SW 1271 (cell line): ENCODE data around the gene SUN1.

Experiments
- DNase-seq, 2 experiments: peaks; one replicate each; lab custom pipeline; 2025; lab: John Stamatoyannopoulos, UW

SUN1 gene

DNA sequence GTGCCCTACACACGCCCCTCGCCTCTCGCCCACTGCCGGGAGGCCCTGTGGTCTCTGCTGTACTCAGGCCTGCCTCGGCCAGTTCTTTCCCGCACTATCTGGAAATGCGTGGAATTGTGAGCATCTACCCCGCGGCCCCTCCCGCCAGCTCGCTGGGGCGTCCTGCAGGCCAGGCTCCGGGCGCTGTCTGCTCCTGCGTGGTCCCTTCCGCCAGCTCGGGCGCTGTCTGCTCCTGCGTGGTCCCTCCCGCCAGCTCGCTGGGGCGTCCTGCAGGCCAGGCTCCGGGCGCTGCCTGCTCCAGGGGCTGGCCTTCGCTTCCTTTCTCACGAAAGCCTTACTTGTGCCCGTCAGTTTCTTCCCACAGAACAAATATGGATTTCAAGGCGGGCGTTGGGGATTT lies 59.0 kb downstream of the SUN1 start:
- no peak for DNase-seq

DNA sequence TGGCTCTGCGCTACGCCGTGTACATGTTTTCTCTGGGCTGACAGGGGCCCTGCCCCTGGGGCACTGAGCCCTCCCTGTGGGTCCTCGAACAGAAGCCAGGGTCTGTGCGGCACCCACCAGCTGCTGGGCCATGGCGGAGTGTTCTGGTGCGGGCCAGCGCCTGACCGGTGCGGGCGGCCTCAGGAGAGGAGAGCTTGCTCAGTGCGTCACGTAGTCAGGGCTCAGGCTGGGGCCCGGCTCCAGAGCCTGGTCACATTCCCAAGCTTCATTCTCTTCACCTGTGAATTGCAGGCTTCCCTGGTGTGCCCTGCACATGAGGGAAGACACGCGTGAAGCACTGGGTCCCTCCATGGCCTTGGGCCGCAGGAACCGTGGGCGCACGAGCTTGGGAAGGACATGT lies 59.5 kb downstream of the SUN1 start:
- DNase-seq, result no peak

DNA sequence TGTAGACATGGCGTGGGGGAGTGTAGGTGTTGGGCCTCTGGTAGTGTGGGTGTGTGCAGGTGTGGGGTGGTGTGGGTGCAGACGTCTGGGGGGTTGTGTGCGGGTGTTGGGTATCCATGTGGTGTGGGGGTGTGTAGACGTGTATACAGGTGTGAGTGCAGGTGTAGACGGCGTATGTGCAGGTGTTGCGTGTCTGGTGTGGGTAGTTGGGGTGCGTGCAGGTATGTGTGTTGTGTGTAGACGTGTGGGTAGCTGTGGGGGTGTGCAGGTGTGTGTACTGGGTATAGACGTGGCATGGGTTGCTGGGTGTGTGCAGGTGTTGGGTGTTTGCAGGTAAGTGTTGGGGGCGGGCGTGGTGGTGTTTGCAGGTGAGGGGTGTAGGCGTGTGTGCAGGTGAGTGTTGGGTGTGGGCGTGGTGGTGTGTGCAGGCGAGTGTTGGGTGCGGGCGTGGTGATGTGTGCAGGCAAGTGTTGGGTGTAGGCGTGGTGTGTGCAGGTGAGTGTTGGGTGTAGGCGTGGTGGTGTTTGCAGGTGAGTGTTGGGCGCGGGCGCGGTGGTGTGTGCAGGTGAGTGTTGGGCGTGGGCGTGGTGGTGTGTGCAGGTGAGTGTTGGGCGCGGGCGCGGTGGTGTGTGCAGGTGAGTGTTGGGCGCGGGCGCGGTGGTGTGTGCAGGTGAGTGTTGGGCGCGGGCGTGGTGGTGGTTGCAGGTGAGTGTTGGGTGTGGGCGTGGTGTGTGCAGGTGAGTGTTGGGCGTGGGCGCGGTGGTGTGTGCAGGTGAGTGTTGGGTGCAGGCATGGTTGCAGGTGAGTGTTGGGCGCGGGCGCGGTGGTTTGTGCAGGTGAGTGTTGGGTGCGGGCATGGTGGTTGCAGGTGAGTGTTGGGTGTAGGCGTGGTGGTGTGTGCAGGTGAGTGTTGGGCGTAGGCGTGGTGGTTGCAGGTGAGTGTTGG lies 60.6 kb downstream of the SUN1 start:
- no peak for DNase-seq

GRCh38 chr7:893686-894085 lies 61.4 kb downstream of the SUN1 start:
- DNase-seq, result no peak

GRCh38 chr7:894164-894867 lies 62.0 kb downstream of the SUN1 start:
- no peak for DNase-seq

DNA sequence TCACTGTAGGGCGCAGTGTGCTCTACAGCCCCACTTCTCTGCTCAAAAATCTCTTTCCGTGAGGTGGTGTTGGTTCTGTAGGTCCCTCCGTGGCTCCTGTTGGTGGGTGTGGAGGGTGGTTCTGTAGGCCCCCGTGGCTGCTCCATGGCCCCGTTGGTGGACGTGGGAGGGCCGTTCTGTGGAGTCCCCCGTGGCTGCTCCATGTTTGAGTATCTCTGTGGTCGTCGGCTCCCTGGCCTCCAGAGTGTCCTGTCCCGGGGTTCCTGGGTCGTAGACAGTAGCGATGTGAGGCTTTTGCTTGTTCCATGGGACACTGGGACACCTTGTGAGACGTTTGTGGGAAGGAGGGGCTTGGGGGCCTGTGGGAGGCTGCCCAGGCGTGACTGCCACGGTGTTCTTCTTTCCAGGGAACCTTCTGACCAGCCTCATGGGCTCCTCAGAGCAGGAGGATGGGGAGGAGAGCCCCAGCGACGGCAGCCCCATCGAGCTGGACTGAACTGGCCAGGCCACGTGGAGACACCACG lies 62.7 kb downstream of the SUN1 start:
- DNase-seq, result no peak

- DNase-seq, result no peak
Observed at GRCh38 chr7:895451-896052, 63.3 kb downstream of the SUN1 start.

GRCh38 chr7:896346-897075 lies 64.2 kb downstream of the SUN1 start:
- no peak for DNase-seq

DNA sequence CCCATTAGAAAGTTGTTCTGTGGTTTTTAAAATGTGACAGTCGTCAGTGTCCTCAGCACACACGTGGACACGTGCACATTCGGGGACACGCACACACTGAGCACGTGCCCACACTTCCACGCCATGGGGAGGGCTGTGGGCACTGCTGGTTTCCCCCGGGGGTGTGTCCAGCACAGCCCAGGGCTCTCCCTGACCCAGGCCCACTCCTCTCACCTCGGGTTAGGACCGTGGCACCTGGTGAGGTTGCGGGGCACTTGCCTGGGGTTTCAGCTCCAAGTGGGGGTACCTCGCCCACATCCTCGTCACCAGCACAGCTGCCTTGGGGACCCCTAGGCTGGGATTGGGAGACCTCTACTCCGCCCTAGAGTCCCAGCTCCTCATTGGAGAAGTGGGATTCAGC lies 64.8 kb downstream of the SUN1 start:
- no peak for DNase-seq

DNA sequence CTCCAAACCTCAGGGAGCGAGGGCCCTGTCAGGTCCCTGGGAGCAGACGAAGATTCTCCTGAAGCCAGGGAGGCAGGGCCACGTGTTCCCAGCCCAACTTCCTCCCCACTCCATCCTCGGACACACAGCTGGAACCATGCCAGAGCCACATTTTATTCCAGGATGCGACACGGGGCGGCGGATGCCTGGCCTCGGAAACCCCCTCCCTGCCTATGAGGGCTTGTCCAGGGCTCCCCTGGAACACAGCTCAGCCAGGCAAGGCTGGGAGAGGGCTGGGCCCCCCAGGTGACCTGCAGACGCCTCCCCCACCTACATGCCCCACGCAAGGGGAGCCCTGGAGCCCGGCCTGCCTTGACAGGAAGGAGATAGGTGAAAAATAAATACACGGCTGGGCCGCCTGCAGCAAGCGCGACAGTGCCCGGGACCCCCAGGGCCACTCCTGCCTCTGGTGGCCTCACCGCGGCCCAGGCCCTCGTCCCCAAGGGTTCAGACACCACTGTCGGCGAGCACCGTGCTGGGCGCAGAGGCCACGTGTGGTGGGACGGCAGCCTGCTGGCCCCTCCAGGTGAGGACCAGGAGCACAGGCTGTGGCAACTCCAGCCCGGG lies 65.6 kb downstream of the SUN1 start:
- DNase-seq, result no peak

- no peak for DNase-seq
Observed at GRCh38 chr7:898460-898854, 66.2 kb downstream of the SUN1 start.

- DNase-seq, result no peak
Observed at GRCh38 chr7:898855-899681, 66.8 kb downstream of the SUN1 start.

DNA sequence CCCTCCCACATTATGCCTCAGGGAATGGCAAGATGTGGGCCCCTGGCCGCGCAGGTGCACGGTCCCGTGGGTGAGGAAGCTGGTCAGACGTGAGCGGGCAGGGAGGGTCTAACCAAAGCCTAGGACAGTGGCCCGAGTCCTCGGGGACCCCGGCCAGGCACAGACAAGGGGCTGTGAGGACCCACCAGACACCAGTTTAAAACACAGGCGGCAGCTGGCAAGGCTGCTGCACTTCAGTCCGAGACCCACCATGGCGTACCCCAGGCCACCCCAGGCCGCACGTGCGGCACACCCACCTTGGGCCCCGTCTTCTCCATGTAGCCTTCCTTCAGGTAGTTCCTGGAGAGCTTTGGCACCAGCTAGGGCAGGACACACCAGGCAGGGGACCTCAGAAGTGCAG lies 67.5 kb downstream of the SUN1 start:
- no peak for DNase-seq

GRCh38 chr7:900331-901040 lies 68.2 kb downstream of the SUN1 start:
- DNase-seq, result no peak

DNA sequence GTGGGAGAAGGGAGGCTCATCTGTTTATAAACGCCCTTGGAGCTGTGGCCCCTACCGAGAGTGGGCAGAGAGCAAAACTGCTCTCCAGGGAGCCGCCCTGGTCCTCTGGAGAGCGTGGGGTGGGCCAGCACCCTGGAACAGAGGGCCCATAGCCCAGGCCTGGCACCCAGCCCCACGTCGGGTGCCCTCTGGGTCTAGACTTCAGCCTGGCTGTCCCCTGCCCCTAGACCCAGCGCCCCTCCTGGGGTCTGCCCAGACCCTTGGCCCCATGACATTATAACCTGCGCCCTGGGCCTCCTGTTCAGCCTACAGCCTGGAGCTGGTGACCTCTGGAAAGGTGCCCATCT lies 68.7 kb downstream of the SUN1 start:
- no peak for DNase-seq

DNA sequence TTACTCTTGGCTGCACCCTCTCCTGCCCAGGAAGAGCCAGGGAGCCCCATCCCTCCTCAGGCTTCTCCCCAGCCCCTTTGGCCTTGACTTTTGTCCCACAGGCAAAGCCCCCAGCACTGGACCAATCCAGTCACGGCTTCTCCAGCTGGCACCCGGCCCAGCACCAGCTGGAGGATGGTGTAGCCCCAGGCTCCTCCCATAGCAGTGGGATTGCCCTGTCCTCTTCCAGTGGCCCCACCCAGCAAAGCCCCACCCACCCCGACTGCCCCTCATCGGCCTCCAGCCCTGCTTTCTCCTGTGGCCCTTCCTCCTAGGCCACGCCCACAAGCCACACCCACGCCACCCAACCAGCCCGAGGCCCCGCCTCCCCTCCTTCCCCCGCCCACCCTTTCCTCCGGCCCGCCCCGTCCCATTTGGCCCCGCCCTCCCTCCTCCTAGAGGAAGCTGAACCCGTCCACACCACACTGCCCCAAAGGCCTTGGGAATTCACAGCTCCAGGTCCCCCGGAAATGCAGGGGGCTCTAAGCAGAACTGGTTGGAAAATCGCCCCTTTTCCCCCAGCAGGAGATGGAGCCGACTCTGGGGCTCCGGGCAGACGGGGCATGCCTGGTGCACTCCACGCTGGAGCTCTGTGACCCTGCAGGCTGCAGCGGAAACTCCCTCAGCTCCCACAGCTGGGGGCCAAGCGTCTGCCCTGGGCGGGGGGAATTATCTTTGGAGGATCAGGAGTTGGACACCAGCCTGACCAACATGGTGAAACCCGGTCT lies 69.3 kb downstream of the SUN1 start:
- DNase-seq, result peak; percentile 33 to 64

DNA sequence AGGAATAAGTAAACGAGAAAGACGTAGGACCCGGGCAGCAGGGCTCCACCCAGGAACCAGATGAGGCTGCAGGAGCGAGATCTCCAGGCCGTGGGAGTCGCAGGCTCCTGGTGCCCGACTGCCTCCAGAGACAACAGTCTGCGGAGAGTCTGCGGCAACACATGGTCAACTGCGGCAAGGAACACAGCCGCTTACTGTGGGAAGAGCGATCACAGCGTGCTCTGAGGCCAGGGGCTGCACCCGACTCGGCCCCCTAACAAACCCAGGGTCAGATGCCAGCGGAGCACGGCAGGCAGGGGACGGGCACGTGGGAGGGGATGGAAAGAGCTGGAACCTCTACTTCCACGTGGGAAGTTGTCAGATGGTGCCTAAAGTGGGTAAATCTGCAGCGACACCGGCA lies 70.7 kb downstream of the SUN1 start:
- DNase-seq, result no peak

DNA sequence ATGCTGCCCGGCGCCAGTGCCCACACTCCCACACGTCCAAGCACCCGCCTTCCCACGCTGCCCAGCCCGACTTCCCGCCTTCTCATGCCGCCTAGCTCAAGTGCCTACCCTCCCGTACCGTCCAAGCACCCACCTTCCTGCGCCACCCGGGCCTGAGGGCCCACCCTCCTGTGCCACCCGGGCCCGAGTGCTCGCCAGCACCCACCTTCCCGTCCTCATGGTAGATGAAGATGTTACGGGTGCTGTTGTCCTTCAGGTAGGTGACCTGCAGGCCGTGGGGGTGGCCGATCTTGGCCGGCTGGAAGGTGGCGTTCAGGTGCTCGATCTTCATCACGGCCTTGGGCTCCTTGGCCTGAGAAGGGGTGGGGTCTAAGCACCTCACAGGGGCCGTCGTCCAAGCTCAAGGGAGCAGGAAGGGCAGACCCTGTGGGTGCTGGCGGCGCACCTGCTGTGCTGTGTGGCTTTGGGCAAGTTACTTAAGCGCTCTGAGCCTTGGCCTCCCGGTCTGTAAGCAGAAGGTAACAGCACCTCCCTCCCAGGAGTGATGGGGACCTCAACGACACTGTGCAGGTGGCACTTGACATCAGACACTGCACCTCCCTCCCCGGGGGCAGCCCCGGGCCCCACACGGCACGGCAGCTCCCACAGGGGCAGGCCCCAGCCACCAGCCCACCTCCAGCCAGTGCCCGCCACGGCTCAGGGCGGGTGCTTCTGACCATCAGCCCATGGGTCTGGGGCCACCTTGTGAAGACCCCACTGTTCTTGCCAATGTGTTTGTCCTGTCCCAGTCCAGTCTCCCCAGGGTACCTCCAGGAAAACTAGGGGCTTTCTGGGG lies 71.9 kb downstream of the SUN1 start:
- no peak for DNase-seq
